ENCODE data around the gene ALDH1A2. TPM values are rescaled to one million over a fixed set of nuclear protein-coding genes. Genes with fewer than 3 reads are reported as not detected.
"Not testable (repeated sequence)": the region's sequence is repeated elsewhere in the genome, so short reads cannot be mapped to it uniquely, and the experiment has no call there.

ALDH1A2 gene
- total and polyA plus RNA-seq, 7 donors, result 1.2 to 12.5 (median 4.4) TPM

DNA sequence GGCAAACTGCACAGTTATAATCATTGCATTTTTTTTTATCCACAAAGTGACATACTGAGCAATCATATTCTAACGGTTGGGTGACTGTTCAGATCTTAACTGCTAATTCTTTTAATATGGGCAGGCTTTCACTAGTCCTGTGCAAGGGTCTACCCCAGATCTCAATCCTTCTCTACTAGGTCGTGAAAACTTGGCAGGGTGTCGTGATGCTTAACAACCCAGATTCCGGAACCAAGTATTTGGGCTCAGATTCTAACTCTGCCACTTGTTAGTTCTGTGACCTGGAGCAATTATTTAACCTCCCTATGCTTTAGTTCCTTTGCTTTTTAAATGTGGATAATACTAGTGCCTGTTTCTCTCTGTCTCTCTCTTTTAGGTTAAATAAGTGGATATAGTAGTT, 16.4 kb upstream of the ALDH1A2 start:
- Histone ChIP-seq H3K27me3 (no peaks in the 10 kb centered on the region), H3K9me3 (no peaks in the 10 kb centered on the region), H3K4me3 (no peak overlapping the region), H3K36me3 (no peaks in the 10 kb centered on the region), H3K4me1 (no peaks in the 10 kb centered on the region), H3K27ac (no peak overlapping the region)
- intact Hi-C loops (cut with DNase I), result no loop called here
- DNase-seq, result no peak
- no peak for TF ChIP-seq POLR2AphosphoS5 (IDR thresholded peaks at IDR 0.05)
- TF ChIP-seq EP300 (IDR thresholded peaks at IDR 0.05), result no peak
- TF ChIP-seq, protein P1, sequence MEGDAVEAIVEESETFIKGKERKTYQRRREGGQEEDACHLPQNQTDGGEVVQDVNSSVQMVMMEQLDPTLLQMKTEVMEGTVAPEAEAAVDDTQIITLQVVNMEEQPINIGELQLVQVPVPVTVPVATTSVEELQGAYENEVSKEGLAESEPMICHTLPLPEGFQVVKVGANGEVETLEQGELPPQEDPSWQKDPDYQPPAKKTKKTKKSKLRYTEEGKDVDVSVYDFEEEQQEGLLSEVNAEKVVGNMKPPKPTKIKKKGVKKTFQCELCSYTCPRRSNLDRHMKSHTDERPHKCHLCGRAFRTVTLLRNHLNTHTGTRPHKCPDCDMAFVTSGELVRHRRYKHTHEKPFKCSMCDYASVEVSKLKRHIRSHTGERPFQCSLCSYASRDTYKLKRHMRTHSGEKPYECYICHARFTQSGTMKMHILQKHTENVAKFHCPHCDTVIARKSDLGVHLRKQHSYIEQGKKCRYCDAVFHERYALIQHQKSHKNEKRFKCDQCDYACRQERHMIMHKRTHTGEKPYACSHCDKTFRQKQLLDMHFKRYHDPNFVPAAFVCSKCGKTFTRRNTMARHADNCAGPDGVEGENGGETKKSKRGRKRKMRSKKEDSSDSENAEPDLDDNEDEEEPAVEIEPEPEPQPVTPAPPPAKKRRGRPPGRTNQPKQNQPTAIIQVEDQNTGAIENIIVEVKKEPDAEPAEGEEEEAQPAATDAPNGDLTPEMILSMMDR (IDR thresholded peaks at IDR 0.05), result no peak
- TF ChIP-seq POLR2A (IDR thresholded peaks at IDR 0.05), result no peak
- 84 to 89% methylated on average over 4 of the region's 4 CpGs for WGBS, 2 donors

DNA sequence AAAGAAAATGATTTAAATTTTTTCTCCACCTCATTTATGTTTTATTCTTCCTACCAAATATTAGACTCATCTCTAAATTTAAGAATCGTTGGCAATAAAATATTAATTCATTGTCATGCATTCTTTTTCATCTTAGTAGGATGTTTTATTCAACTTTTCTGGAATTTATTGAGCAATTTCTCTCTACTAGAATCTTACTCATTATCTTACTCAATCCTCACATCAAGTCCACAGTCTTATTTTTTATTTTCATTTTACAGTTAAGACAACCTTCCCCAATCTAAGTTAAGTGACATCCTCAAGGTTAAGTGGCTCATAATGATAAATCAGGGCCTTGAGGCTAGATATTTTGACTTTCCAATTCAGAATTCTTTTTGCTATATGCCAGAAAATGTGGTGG, 15.9 kb upstream of the ALDH1A2 start:
- TF ChIP-seq POLR2AphosphoS5 (IDR thresholded peaks at IDR 0.05) (no peak), EP300 (IDR thresholded peaks at IDR 0.05) (no peak), POLR2A (IDR thresholded peaks at IDR 0.05) (no peak)
- TF ChIP-seq, protein P1 (IDR thresholded peaks at IDR 0.05), result no peak
- intact Hi-C loops (cut with DNase I), result no loop called here
- Histone ChIP-seq H3K4me1 (no peaks in the 10 kb centered on the region), H3K36me3 (no peaks in the 10 kb centered on the region), H3K27ac (no peak overlapping the region), H3K9me3 (no peaks in the 10 kb centered on the region), H3K4me3 (no peak overlapping the region), H3K27me3 (no peaks in the 10 kb centered on the region)
- DNase-seq, result no peak
- 87 to 95% methylated on average over 1 of the region's 1 CpG for WGBS, 2 donors

DNA sequence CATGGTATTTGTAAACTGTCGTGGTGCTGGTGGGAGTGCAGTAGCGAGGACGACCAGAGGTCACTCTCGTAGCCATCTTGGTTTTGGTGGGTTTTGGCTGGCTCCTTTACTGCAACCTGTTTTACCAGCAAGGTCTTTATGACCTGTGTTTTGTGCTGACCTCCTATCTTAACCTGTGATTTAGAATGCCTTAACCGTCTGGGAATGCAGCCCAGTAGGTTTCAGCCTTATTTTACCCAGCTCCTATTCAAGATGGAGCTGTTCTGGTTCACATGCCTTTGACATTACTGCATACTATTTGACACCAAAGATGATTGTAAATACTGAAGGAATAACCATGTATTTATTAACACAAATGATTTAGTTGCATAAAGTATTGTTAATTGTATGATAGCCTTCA, 15.4 kb upstream of the ALDH1A2 start:
- H3K9me3 ChIP-seq; intact Hi-C loops (cut with DNase I); H3K36me3 ChIP-seq; H3K27ac ChIP-seq; H3K27me3 ChIP-seq; H3K4me3 ChIP-seq; DNase-seq; H3K4me1 ChIP-seq: not testable (repeated sequence)
- 90 to 91% methylated on average over 5 of the region's 5 CpGs for WGBS, 2 donors

DNA sequence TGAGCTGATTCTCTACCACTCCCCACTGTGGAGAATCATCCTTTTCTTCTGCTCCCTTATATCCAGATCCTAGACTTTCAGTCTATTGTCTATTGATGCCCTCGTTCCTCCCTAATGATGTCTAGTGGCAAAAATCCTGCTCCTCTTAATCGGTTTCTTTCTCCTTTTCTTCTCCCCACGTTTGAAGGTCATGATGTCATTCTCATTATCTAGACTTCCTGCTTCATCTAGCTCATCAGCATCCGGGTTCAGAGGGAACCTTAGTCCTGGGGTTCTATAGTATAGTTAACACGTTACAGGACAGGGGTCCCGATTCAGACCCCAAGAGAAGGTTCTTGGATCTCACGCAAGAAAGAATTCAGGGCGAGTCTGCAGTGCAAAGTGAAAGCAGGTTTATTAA, 14.9 kb upstream of the ALDH1A2 start:
- no peak for DNase-seq
- no peaks in the 10 kb centered on the region for H3K27me3 ChIP-seq
- H3K27ac ChIP-seq, result no peak overlapping the region
- WGBS, 2 donors, result 68 to 76% methylated on average over 8 of the region's 8 CpGs
- H3K4me1 ChIP-seq, result no peaks in the 10 kb centered on the region
- no peaks in the 10 kb centered on the region for H3K36me3 ChIP-seq
- no peak overlapping the region for H3K4me3 ChIP-seq
- no peaks in the 10 kb centered on the region for H3K9me3 ChIP-seq
- TF ChIP-seq POLR2A (IDR thresholded peaks at IDR 0.05) (no peak), POLR2AphosphoS5 (IDR thresholded peaks at IDR 0.05) (no peak), EP300 (IDR thresholded peaks at IDR 0.05) (no peak)
- TF ChIP-seq, protein P1 (IDR thresholded peaks at IDR 0.05), result no peak
- intact Hi-C loops (cut with DNase I), result no loop called here

DNA sequence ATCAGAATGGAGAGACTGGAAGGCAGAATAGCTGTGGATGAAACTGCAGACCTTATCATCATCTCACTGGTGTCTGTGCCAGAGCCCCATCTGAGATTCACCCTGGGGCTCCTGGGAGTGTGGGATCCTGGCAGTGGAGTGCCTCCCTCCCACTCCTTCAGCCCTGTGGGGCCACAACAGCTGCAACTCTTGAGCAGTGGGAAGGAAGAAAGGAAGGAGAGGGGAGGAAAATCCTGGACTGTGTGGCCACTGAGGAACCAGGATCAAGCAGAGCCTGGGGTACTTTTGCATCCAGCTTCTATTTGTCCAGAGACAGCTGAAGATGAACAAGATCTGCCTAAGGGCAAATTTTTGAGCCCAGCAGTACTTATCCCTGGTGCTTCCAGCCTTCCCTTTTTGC, 13.1 kb upstream of the ALDH1A2 start:
- Histone ChIP-seq H3K4me1 (no peaks in the 10 kb centered on the region), H3K27me3 (no peaks in the 10 kb centered on the region), H3K9me3 (no peaks in the 10 kb centered on the region), H3K36me3 (no peaks in the 10 kb centered on the region), H3K4me3 (no peak overlapping the region), H3K27ac (no peak overlapping the region)
- TF ChIP-seq EP300 (IDR thresholded peaks at IDR 0.05), result no peak
- no peak for TF ChIP-seq POLR2A (IDR thresholded peaks at IDR 0.05)
- TF ChIP-seq, protein P1 (IDR thresholded peaks at IDR 0.05), result no peak
- no peak for TF ChIP-seq POLR2AphosphoS5 (IDR thresholded peaks at IDR 0.05)
- no peak for DNase-seq
- intact Hi-C loops (cut with DNase I), result no loop called here

All from sigmoid colon (tissue), 7 donors.